ENCODE results near the gene RPL27A.

GRCh38 chr11:8699903-8700302 is 17.3 kb downstream of the RPL27A start:
- no peak for TF ChIP-seq CTCF (IDR thresholded peaks at IDR 0.05; ENCODE audit: control extremely low read depth in 1 of 3, insufficient read depth in 1 of 3, low read depth in 1 of 3, low read length in 3 of 3)
- TF ChIP-seq CHD2 (IDR thresholded peaks at IDR 0.05; ENCODE audit: low read length): no peak
- TF ChIP-seq EP300 (IDR thresholded peaks at IDR 0.05; ENCODE audit: borderline replicate concordance in 1 of 2, low read depth in 2 of 2, low read length in 2 of 2): no peak
- TF ChIP-seq CHD1 (IDR thresholded peaks at IDR 0.05; ENCODE audit: low read depth, low read length): no peak

All from H1 (cell line).